GM21360 (cell line): ENCODE results near the gene CTBP2.

Source experiments
- ATAC-seq: cut with Tn5 transposase; IDR thresholded peaks from one replicate; pipeline ENCODE4 v1.9.1; 2021; ENCODE audit warnings: mild to moderate bottlenecking, moderate library complexity; ENCODE audit not compliant: unreplicated experiment

CTBP2 gene

GRCh38 chr10:124987788-124988187 is 172.6 kb downstream of the CTBP2 start:
- ATAC-seq = no peak

- ATAC-seq = no peak
Measured at GRCh38 chr10:124985162-124985561, 175.2 kb downstream of the CTBP2 start.

- no peak for ATAC-seq
Measured at GRCh38 chr10:124984376-124984775, 176.0 kb downstream of the CTBP2 start.

DNA sequence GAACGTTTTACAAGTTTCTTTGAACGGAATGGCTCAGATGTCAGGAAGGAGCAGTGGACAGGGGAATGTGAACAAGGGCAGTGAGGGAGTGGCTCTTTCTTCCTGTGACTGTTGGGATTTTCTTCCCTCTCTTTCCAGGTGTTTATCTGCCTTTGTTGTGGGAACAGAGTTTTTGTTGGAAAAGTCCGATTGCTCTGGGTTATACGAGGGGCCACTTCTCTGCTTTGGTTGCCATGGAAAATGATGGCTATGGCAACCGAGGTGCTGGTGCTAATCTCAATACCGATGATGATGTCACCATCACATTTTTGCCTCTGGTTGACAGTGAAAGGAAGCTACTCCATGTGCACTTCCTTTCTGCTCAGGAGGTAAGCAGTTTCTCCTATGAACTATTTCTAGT is 177.0 kb downstream of the CTBP2 start:
- no peak for ATAC-seq

GRCh38 chr10:124978376-124978725 is 182.0 kb downstream of the CTBP2 start:
- no peak for ATAC-seq

DNA sequence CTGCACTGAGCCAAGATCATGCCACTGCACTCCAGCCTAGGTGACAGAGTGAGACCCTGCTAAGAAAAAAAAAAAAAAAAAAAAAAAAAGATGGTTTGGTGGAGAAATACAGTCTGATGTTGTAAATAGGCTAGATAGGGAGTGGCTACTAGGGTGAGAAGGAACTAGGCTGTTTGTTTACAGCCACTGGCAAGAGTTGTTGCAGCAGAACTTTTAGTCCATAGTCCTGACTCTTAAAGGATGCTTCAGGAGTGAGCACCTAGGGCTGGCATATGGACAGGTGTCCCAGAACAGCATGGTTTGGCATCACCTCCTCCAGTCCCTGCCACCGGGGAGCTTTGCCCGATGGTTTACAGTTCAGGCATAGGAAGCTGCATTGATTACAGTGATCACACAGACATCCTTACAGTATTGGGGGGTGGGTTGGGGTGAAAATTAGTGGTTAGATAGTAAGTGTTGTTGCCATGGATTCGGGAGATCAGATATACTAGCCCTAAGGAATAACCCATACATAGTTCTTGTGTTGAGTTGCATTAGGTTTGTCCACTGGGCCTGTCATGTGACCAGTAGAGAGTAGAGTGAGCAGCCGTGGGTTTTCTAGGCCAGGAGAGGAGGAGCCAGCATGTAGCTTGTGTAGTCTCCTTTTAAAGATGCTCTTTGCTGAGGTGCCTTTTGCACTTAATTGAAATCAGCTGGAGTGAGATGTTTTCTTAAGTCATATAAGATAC is 182.6 kb downstream of the CTBP2 start:
- ATAC-seq = no peak

- ATAC-seq = no peak
Measured at GRCh38 chr10:124977161-124977560, 183.2 kb downstream of the CTBP2 start.

DNA sequence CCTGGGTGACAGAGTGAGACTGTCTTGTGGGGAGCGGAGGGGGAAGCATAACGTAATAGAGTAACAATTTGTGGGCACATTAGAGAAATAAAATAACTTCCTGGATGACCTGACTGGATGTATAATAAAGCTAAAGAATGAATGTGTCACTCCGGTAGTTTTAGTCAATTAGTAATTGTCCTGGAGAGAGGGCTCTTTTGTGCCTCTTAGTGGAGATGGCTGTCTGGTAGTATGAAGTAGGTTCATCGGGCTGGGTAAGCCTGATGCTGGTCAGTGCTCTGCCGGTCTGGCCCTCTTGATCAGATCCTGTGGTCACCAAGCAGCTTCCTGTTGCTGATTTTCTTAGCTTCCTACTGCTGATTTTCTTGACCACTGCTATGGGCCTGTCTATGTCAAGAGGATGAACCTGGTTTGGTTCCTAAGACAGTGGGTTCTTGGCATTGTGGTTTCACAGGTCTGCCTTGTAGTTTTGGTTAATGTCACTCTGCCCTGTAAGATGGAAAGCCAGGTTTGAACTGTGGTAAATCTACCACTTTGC is 184.3 kb downstream of the CTBP2 start:
- no peak for ATAC-seq

GRCh38 chr10:124974131-124974530 is 186.2 kb downstream of the CTBP2 start:
- no peak for ATAC-seq

- no peak for ATAC-seq
Measured at GRCh38 chr10:124972637-124973036, 187.7 kb downstream of the CTBP2 start.

- peak; percentile 56 for ATAC-seq
Measured at GRCh38 chr10:124971276-124971675, 189.1 kb downstream of the CTBP2 start.

GRCh38 chr10:124967255-124967654 is 193.1 kb downstream of the CTBP2 start:
- ATAC-seq = no peak

GRCh38 chr10:124966008-124966407 is 194.4 kb downstream of the CTBP2 start:
- ATAC-seq = no peak

DNA sequence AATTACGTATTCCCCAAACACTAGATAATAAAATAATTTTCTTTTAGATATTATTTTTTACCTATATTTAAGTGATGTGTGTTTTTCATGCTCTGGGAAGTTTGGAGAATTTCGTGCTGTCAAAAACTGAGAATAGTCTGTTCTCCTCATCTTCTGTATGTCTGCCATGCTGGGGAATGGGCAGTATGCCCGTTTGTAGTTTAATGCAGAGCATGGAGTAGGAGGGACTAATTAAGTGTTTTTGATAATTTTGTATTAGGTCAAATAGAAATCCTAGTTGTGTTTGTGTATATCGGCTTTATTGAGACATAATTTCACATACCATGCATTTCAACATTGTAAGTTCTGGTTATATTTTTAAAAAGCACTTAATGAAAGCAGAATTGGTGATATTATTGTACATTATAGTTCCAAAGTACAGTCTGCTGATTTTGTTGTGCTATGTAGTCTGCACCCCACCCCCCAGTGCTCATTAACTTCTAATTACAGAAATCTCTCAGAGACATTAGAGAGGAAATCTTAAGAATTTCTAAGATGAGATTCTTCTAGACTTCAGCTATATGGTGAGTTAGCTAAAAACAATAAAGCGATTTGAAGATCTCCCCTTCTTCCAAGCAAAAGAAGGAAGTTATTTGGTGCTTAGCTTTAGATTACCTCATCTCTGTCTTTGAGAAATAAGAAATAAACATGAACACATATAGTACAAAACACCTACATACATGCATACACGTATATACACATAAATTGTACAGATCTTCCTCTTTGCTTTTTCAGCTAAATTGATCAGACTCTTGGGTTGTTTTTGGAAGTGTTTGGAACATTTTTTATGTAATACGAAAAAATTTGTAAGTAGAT is 196.3 kb downstream of the CTBP2 start:
- ATAC-seq = no peak

DNA sequence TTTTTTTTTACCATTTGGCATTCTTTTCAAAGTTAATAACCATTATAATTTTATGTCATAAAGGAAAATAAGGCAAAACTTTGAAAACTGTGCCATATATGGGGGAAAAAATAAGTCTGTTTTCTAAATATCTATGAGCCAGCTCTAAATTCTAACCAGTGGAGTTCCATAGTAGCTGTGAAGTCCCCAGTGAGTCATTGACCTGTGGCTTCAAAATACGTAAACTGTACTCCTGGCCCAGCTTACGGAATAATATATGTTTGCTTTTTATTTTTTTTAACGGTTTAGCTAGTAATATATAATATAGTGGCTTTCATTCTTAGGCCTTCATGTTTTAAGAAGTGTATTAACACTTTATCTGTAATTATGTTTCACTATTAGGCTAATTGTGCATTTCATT is 197.9 kb downstream of the CTBP2 start:
- no peak for ATAC-seq

GRCh38 chr10:124961248-124961570 is 199.2 kb downstream of the CTBP2 start:
- ATAC-seq = no peak

DNA sequence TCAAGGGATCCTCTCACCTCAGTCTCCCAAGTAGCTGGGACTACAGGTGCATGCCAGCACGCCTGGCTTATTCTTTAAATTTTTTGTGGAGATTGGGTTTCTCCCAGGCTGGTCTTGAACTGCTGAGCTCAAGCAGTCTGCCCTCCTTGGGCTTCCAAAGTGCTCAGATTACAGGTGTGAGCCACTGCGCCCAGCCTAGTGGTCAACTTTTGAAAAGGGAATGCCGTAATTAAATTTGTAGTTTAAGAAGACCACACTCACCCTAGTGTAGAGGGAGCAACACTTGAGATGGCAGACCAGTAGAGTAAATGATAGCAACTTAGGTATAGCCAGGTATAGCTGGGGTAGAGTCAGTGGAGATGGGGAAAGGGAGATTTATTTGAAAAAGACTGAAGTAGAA is 200.8 kb downstream of the CTBP2 start:
- no peak for ATAC-seq

- no peak for ATAC-seq
Measured at GRCh38 chr10:124957404-124957947, 202.9 kb downstream of the CTBP2 start.

DNA sequence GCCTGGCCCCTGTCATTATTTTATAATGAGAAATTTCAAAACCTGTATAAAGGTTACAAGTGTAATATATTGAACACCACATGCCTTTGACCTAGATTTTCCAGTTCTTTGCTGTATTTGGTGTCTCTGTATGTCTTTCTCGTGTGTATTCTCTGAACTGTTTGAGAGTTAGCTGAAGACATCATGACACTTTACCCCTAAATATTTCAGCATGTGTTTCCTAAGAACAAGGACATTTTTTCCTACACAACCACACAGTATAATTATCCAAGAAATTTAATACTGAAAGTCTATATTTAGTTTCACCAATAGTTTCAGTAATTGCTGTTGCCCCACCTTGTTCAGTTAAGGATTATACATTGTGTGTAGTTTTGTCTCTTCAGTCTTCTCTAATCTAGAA is 203.6 kb downstream of the CTBP2 start:
- ATAC-seq = no peak

DNA sequence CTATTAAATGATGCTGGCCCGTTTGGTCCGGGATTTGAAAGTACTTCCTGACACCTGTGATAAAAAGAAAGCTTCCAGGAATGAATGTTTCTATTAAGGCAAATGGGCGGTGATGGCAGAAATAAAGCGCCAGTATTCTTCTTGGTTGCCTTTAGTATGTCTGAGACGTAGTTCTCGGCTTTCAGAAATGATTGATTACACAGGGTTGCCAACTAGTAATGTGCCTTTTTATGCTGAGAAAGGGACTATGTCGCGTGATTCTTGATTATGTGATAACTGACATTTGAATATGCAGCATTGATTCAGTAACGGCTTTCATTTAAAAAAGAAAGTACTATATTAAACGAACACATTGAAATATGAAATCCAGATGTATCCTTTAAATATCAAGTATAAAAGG is 204.5 kb downstream of the CTBP2 start:
- no peak for ATAC-seq

GRCh38 chr10:124955243-124955642 is 205.1 kb downstream of the CTBP2 start:
- no peak for ATAC-seq

- no peak for ATAC-seq
Measured at GRCh38 chr10:124953421-124953820, 206.9 kb downstream of the CTBP2 start.
